SKM-1 treated with dmso at 0.1 percent for 144 hours (cell line): ENCODE data around the gene HLF.
"Not testable (repeated sequence)": the region's sequence is repeated elsewhere in the genome, so short reads cannot be mapped to it uniquely, and the experiment has no call there.

Experiments
- DNase-seq: peaks from one replicate; lab custom pipeline; 2025; ENCODE audit not compliant: unreplicated experiment; lab: John Stamatoyannopoulos, UW

Gene HLF

DNA sequence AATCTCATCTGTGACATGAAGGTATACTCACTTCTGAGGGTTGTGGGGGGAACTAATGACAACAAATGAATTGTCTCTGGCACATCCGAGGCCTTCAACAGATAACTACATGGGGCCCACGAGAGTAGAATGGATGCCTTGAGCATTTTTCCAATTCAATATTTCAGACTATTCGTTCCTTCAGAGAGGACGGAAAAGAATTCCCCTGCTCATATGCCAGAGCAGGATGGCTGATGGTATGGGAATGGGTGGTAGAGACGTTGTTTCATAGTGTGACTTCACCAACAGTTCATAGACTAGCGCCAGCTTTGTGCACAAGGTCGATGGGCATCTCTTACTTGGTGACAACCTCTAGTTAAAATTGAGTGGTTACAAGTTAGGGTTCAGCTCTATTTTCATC lies 61.3 kb downstream of the HLF start:
- DNase-seq, result no peak

DNA sequence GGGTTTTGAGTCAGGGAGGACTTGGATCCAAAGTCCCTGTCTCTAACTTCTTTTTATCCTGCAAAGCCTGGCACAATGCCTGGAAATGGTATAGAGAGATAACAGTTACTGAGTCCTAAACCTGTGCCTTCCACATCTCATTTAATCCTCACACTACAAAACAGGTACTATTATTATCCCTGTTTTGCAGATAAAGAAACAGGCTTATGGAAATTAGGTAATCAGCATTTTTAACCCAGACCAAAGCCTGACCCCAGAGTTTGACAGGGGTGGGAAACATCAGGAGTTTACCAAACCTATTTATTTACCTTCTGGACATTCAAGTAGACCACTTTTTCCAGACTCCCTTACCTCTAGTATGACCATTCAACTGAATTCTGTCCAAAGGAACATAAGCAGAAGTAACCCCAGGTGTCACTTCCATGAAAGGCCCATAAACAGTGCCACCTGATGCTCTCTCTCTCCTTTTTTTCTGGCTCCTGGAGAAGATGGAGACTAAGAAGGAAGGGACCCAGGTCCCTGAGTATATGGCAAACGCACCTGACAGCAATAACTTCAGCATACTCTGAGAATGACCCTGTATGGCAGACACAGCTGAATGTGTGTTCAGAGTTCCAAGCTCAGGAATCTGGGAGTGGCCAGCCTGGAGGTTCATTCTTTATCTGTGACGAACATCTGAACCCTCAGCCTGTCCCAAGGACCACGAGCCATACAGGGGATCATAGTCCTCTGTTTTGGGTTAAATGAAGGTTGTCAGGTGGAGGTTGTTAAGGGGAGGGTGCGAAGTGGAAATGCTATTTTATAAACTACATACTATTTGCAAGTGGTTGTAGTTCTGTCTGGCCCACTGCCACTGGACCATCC lies 62.7 kb downstream of the HLF start:
- no peak for DNase-seq

DNA sequence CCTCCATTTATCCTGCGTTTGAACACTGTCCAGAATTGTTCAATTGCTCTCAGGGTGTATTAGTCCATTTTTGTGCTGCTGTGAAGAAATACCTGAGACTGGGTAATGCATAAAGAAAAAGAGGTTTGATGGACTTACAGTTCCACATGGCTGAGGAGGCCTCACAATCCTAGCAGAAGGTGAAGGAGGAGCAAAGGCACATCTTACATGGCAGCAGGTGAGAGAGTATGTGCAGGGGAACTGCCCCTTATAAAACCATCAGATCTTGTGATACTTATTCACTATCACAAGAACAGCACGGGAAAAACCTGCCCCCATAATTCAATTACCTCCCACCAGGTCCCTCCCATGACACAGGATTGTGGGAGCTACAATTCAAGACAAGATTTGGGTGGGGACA lies 63.8 kb downstream of the HLF start:
- DNase-seq, result not testable (repeated sequence)

DNA sequence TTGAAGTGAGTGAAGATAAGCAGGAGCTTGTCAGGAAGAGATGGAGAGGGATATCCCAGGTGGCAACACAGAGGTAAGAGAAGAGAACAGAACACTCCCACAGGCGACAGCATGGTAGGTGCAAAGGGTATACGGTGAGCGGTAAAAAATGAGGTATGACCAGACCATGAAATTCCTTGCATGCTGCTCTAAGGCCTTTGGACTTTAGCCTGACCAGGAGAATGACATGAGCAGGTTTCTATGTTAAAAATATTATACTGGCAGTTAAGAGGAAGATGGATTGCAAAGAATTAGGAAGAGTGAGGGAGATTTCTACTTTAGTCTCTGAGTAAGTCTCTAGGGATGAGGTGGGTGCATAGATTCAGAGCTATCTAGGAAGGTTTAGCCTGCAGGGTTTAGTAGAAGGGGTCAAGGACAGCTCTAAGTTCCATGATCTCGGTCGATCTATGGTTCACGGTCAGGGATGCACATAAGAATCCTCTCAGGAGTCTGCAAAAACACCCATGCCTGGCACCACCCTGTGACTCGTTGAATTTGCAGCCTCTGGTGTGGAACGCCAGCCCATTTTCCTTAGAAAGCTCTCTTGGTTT lies 65.7 kb downstream of the HLF start:
- no peak for DNase-seq

DNA sequence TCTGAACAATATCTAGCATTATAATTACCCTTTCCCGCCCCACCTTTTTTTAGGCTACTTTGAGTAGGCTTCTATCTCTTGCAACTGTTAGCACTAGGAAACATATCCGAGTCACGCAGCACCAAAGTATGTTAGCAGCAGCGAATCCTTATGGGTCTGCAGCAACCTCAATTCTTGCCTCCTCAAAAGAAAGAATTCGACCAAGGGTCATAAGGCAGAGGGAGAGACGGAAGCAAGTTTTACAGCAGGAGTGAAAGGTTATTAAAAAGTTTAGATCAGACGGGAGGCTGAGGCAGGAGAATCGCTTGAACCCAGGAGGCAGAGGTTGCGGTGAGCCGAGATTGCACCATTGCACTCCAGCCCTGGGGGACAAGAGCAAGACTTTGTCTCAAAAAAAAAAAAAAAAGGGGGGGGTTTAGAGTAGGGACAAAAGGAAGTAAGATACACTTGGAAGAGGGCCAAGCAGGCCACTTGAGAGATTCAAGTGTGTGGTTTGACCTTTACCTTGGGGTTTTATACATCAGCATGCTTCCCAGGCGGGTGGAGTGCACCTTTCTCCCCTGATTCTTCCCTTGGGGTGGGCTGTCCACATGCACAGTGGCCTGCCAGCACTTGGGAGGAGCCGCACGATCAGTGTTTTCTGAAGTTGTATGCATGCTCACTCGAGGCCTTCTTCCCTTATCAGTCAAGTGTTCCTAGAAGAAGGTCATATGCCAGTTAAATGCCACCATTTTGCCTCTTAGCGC lies 67.7 kb downstream of the HLF start:
- DNase-seq, result no peak

DNA sequence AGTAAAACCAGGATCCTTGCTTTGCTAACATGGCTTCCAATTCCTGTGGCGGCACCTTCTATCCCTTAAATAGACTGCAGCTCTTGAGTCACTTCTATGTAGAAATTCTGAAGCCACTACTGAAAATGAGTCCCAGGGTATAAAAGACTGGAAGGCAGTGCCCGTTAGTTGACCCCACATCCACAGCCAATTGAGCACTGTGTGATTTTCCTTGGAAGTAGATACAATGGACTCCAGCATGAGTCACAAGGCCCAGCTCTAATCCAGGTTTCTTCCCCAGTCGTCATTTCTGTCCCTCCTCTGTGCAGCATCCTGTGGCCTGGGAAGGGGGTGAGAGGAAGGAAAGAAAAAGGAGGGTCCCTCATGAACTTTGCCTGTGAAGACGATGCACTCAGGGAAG lies 69.5 kb downstream of the HLF start:
- DNase-seq, result no peak

DNA sequence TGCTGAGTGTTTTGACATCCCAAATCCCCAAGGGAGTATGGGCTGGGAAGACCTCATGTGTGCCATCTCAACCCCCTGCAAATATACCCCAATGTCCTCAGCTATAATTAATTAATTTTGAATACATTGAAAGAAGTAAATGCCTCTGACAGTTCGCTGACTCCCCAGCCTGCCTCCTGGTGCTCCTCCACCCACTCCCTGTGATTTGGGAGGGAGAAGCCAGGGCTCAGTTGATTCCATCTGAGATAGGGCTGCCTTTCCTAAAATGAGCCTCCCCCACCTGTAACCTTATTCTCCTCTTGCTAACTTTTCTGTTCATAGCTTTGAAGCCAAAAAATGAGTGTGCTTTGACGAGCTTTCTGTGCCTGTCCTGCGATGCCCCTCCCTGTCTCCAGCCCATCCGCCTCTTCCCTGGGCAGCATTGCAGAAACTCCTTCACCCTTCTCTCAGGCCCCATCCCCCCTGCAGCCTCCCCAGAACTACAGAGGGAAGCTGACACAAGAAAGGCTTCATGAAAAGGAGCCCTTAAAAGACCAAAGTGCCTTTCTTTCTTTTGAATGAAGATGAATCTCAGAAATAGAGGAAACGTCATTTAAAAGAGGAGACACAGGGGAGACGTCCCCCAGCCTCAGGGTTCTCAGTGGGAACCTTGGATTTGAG lies 70.3 kb downstream of the HLF start:
- DNase-seq, result no peak

DNA sequence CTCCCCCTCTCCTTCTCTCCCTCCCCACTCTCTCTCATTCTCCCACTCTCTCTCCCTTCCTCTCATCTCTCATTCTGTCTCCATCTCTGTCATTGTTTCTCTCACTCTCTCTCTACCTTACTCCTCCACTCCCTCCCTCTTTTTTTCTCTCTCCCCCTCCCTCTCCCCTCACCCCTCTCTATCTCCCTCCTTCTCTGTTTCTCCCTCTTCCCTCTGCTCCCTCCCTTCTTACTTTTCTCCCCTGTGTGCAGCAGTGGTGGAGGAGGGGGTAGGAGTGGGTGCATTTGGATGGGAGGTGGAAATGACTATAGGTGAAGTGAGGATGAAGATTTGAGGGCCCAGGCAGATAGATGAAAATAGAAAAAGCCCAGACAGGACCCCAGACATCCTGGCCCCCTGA lies 70.9 kb downstream of the HLF start:
- DNase-seq, result no peak

DNA sequence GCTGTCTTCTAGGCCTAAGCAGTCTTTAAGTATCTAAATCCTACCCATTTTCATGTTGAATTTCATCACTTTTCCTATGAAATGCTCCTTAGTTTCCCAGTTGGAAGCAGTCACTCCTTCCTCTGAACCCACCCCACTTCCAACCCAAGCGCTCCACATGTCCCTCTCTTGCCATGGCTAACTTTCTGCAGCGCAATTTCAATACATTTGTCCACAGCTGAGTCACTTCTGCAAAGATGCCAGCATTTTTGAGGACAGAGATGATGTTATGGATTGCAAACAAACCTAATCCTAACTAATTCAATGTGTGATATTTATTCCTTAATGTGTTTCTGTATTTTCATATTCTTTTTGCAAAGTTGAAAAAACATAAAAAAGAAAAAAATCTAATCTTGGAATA lies 71.7 kb downstream of the HLF start:
- DNase-seq, result no peak

DNA sequence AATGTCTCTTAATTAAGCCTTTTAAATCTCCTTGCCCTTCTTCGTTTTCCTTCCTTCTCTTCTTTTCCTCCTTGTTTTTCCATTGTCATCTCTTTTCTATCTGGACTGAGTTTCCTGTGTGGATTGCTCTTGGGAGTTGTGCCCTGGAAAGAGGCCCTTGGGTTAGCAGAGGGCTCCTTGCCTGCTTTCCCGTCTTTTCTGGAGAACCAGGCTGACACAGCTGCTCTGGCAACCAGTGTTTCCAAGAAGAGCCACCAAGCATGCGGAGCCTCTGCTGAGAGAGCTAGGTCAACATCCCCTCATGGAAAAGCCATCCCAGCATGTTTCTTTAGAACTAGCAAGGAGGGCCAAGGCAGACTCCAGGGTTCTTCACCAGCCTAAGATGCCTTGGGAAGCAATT lies 75.4 kb downstream of the HLF start:
- DNase-seq, result no peak

DNA sequence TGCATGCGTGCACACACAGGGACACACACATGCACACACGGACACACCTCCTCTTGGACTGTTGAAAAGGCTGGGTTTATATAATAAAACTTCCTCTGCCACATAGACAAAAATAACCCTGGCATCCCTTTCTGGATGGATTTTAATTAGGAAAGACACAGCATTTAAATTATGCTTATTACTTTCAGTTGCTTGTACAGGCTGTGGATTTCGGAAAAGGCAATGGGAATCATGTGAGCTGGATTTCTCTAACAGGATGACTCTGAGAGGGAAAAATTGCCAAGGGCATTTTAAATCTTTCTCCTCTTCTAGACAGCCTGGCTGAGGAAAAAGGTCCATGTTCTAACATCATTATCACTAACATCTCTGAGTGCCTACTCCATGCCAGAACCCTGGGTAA lies 75.9 kb downstream of the HLF start:
- DNase-seq, result no peak

DNA sequence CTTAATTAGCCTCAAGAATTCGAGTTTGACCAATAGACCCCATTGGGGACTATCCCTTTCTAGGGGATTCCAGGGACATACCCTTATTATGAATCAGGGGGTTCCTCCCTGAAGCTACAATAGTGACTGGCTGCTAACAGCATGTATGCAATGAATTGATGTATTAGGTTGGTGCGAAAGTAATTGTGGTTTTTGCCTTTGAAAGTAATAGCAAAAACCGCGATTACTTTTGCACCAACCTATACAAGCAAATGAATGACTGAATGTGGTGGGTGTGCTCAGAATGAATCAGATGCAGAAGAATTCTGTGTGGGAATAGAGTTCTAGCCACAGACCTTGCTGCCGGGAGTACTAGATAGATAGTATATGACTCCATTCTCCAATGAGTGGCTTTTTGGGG lies 76.7 kb downstream of the HLF start:
- DNase-seq, result no peak

DNA sequence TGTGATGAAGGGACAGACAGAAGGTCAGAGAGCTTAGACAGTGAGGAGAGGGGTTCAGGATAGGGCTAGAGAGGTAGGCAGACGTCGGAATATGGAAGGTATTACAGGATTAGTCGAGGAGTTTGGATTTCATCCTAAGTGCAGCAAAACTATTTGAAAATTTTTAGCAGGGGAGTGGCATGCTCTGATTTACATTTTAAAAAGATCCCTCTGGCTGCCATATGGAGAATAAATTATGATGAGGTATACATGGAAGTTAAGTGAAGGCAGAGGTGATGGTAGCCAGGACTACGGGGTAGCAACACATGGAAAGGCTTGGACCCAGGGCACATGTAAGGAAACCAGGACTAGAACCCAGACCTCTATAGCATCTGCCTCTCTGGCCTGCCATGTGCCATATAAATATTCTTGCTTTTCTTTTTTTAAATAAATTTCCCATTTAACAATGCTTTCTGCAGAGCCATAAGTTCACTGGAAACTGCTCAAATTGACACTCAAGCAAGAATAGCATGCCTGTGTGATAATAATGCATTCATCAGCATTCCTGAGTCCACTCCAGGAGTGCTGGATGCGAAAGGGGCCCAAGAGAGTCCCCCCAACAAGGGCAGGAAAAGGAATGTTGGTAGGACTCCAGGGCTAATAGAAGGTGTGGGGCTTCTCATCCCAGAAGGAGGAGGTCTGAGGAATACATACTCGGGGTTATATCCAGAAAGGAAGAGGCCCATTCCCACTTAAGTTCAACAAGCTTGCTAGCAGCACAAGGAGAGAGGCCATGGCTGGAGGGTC lies 78.2 kb downstream of the HLF start:
- no peak for DNase-seq

DNA sequence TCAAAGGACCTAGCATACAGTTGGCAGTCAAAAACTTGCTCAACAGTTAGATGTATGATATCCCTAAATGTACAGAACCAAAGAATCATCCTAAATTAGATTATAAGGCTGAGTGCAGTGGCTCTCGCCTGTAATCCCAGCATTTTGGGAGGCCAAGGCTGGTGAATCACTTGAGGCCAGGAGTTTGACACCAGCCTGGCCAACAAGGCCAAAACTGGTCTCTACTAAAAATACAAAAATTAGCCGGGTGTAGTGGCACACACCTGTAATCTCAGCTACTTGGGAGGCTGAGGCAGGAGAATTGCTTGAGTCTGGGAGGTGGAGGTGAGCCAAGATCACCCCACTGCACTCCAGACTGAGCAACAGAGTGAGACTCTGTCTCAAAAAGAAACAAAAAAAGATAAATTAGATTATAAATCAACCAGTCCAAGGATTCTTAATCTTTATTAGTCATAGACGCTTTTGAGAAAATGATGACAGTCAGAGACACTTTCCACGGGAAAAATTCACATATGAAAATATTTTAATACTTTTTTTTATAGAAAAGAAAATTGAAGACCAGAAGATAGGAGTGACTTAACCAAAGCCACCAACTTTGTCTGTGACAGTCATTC lies 79.2 kb downstream of the HLF start:
- DNase-seq, result no peak

DNA sequence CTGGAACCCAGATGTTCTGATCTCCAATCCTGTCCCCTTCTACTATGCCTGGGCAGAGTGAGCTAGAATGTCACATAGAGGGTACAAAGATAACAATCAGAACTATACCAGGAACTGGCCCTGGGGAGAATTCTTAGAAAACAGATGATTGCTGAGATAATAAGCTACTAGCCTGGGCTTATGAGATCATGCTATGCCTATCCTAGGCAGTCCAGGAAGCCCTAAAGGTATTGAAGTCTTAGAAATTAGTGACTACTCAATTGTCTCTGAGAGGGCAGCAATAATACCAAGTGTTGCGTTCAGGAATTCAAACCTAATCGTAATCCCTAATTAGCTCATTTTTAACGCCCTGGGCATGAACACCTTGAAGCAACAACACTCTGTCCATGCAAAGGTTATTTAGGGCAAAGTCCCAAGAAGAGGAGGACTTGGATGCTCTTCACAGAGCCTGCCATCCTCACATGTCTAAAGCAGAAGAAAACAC lies 79.8 kb downstream of the HLF start:
- no peak for DNase-seq

DNA sequence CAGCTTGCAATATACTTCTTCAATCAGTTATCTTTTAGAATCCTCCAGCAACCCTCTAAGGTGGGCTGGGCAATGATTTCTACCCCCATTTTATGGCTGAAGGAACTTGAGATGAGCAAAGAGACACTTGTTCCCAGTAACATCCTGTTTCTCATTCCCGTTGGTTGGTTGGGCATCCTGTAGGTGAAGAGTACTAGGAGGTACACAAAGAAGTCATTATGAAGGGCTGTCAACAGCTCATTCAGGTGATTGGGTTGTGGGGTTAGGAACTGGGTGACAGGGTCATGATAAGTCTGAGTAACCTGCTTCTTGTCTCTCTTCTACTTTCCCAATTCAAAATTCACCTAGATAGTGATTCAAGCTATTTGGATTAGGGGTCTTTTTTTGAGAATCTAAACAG lies 80.4 kb downstream of the HLF start:
- no peak for DNase-seq

DNA sequence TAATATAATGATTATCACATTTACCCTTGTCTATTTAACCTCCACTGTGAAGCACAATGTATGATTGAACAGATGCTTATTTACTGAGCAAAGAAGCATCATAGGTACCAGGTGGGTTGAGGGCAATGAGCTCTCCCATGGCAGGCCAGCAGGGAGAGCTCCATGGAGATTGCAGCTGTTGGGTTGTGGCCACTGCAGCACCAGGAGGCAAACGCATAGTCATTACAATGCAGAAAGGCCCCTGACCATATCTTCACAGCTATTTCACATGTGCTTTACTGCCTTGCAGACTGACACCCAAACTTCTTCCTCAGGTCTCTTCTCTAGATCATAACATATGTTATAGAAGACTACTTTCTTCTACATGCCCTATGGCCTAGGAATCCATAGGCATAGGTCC lies 81.9 kb downstream of the HLF start:
- DNase-seq, result no peak

DNA sequence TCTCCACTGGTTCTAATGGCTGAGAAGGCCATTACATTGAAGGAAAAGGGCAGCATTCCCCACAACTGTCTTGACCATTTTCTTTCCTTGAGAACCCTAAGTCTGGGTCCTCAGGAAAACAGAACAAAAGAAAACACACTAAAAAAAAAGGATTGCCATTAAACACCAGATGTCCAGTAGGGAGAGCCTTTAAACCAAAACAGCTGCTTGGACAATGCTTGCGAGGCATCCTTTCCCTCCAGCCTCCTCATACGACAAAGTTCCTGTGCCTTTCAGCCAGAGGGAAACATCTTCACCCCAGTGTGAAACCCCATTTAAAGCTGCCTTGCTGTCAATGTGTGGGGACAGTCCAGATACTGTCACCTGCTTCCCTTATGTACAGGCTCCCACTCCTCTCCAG lies 82.6 kb downstream of the HLF start:
- no peak for DNase-seq

DNA sequence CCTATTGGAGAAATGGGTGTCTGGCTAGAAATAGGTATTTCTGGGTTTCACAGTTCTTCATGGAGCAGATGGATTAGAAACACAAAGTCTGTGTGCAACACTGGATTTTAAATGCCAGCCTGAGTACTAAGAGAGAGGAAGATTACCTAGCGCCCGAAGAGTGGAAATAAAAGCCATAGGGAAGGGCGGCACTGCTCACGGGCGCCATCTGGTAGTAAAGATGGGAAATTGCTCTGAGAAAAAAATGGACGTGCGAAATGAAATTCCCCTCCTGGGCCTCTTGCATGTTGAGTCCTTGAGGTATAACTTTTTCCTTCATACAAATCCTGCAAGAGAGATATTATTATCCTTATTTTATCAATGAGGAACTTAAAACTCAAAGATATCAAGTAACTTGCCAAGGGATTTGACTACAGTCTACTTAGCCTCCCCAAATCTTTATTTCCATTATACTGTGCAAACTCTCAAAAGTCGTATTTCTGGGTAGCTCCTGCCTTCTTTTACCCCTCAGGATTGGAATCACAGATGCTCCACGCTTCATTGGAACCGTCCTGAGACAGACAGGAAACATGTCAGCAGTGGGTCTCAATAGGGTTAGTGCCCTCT lies 84.1 kb downstream of the HLF start:
- peak; percentile 53 for DNase-seq

DNA sequence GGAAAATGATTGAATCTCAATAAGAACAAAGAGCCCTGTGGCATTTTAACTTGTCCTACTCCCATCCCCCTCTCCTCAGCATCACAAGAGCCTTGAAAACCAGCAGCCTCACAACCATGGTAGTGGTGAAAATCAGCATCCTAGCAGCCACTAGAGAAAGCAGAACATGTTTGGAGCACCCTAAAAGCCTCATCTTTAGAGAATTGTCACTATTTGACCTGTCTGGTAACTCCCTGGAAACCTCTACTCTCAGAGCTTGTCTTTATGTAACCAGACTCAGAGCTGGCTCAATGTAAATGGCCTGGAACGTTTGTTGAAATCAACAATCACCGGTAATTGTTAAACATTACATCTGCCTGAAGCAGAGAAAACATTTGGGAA lies 86.1 kb downstream of the HLF start:
- no peak for DNase-seq
